Activated CD4-positive, alpha-beta memory T cell treated with anti-CD3 and anti-CD28 coated beads for 36 hours (primary cell): ENCODE results near the gene SLIT1. TPM values are rescaled to one million over a fixed set of nuclear protein-coding genes. Genes with fewer than 3 reads are reported as not detected.

ENCODE experiments used
- CTCF ChIA-PET: fragments of 350-600 bp; sonication (Branson Sonifier 250); formaldehyde crosslinking; loops from one replicate; lab custom pipeline; 2021; ENCODE audit warnings: antibody characterized with exemption, inconsistent platforms; lab: Charles Lee
- POLR2A ChIA-PET: fragments of 350-600 bp; sonication (Branson Sonifier 250); formaldehyde crosslinking; loops from one replicate; lab custom pipeline; 2021; ENCODE audit warnings: antibody characterized with exemption; lab: Charles Lee
- DNase-seq: peaks from one replicate; pipeline ENCODE4 v3.0.0-alpha.2; 2020
- H3K27ac Mint-ChIP-seq: one replicate; pipeline ENCODE4 v1.8.0; 2021; ENCODE audit warnings: mixed read lengths
- H3K27me3 Mint-ChIP-seq: one replicate; pipeline ENCODE4 v1.8.0; 2021; ENCODE audit warnings: mixed read lengths
- H3K36me3 Mint-ChIP-seq: one replicate; pipeline ENCODE4 v1.8.0; 2021; ENCODE audit warnings: mixed read lengths
- H3K4me1 Mint-ChIP-seq: one replicate; pipeline ENCODE4 v1.8.0; 2021; ENCODE audit warnings: low read depth, mixed read lengths
- H3K4me3 Mint-ChIP-seq: one replicate; pipeline ENCODE4 v1.8.0; 2021; ENCODE audit warnings: mild to moderate bottlenecking, mixed read lengths
- H3K9me3 Mint-ChIP-seq: one replicate; pipeline ENCODE4 v1.8.0; 2021; ENCODE audit warnings: mixed read lengths
- intact Hi-C: fragments of 100-400 bp; cut with micrococcal nuclease; formaldehyde crosslinking; loops from one replicate; pipeline ENCODE4 v1.15.1; 2023
- total RNA-seq, 2 experiments: library from RNA; stranded (reverse); gene quantifications; one replicate each; pipeline ENCODE4 v1.2.3, GENCODE V29; 2021

Gene SLIT1
- total RNA-seq, 2 experiments from 2014 or later: 0.63 to 0.71 TPM

- Mint-ChIP-seq H3K36me3 (no peaks in the 10 kb centered on the region), H3K27ac (no peak overlapping the region), H3K4me3 (no peak overlapping the region), H3K4me1 (no peaks in the 10 kb centered on the region), H3K9me3 (no peaks in the 10 kb centered on the region), H3K27me3 (peaks cover 3% of the 10 kb centered on the region)
- CTCF ChIA-PET: interaction anchor here (1.1 to 2.0 kb wide), 4 partner anchors 16 to 154 kb away, joined by 3 to 7 read pairs (median 4); no protein-coding TSS in a partner anchor
- POLR2A ChIA-PET: no interaction called here
- intact Hi-C loops: no loop called here
- no peak for DNase-seq
Observed at GRCh38 chr10:97056003-97056630, 129.6 kb downstream of the SLIT1 start.

GRCh38 chr10:97053276-97053675 lies 132.5 kb downstream of the SLIT1 start:
- intact Hi-C loops: no loop called here
- Mint-ChIP-seq H3K27me3 (peaks cover 11% of the 10 kb centered on the region), H3K9me3 (no peaks in the 10 kb centered on the region), H3K36me3 (no peaks in the 10 kb centered on the region), H3K27ac (no peak overlapping the region), H3K4me1 (no peaks in the 10 kb centered on the region), H3K4me3 (no peak overlapping the region)
- CTCF ChIA-PET: interaction anchor here (1.5 to 3.4 kb wide), 2 partner anchors 16 to 19 kb away, joined by 5 to 23 read pairs; no protein-coding TSS in a partner anchor
- POLR2A ChIA-PET: no interaction called here
- no peak for DNase-seq

GRCh38 chr10:97050956-97051496 lies 134.7 kb downstream of the SLIT1 start:
- intact Hi-C loops: no loop called here
- POLR2A ChIA-PET: no interaction called here
- Mint-ChIP-seq H3K4me1 (no peaks in the 10 kb centered on the region), H3K27me3 (peaks cover 11% of the 10 kb centered on the region), H3K27ac (no peak overlapping the region), H3K36me3 (no peaks in the 10 kb centered on the region), H3K9me3 (no peaks in the 10 kb centered on the region), H3K4me3 (no peak overlapping the region)
- DNase-seq: no peak
- CTCF ChIA-PET: interaction anchor here (1.2 to 3.4 kb wide), 3 partner anchors 14 to 26 kb away, joined by 4 to 23 read pairs (median 5); no protein-coding TSS in a partner anchor

GRCh38 chr10:97050205-97050745 lies 135.5 kb downstream of the SLIT1 start:
- DNase-seq: no peak
- ChIA-PET CTCF (interaction anchor here (1.2 to 3.4 kb wide), 3 partner anchors 13 to 25 kb away, joined by 4 to 23 read pairs (median 5); no protein-coding TSS in a partner anchor), POLR2A (interaction anchor here (0.5 kb wide), 1 partner anchor 289 kb away, joined by 4 read pairs; no protein-coding TSS in a partner anchor)
- Mint-ChIP-seq H3K27ac (no peak overlapping the region), H3K4me1 (no peaks in the 10 kb centered on the region), H3K4me3 (no peak overlapping the region), H3K9me3 (no peaks in the 10 kb centered on the region), H3K27me3 (peaks cover 11% of the 10 kb centered on the region), H3K36me3 (no peaks in the 10 kb centered on the region)
- intact Hi-C loops: no loop called here

GRCh38 chr10:97049670-97050069 lies 136.1 kb downstream of the SLIT1 start:
- Mint-ChIP-seq H3K27me3 (peaks cover 11% of the 10 kb centered on the region), H3K27ac (no peak overlapping the region), H3K4me1 (no peaks in the 10 kb centered on the region), H3K4me3 (no peak overlapping the region), H3K9me3 (no peaks in the 10 kb centered on the region), H3K36me3 (no peaks in the 10 kb centered on the region)
- ChIA-PET POLR2A (no interaction called here), CTCF (interaction anchor here (1.2 to 1.9 kb wide), 2 partner anchors 22 to 25 kb away, joined by 4 to 5 read pairs; no protein-coding TSS in a partner anchor)
- DNase-seq: no peak
- intact Hi-C loops: no loop called here

GRCh38 chr10:97048649-97049427 lies 136.9 kb downstream of the SLIT1 start:
- Mint-ChIP-seq H3K9me3 (no peaks in the 10 kb centered on the region), H3K36me3 (no peaks in the 10 kb centered on the region), H3K4me1 (no peaks in the 10 kb centered on the region), H3K27me3 (peaks cover 11% of the 10 kb centered on the region), H3K4me3 (no peak overlapping the region), H3K27ac (no peak overlapping the region)
- CTCF ChIA-PET: interaction anchor here (1.9 to 2.5 kb wide), 2 partner anchors 11 to 23 kb away, joined by 5 to 11 read pairs; no protein-coding TSS in a partner anchor
- DNase-seq: no peak
- intact Hi-C loops: no loop called here
- POLR2A ChIA-PET: no interaction called here

GRCh38 chr10:97047788-97048187 lies 138.0 kb downstream of the SLIT1 start:
- DNase-seq: no peak
- Mint-ChIP-seq H3K4me1 (no peaks in the 10 kb centered on the region), H3K27me3 (peaks cover 9% of the 10 kb centered on the region), H3K36me3 (no peaks in the 10 kb centered on the region), H3K4me3 (no peak overlapping the region), H3K27ac (no peak overlapping the region), H3K9me3 (no peaks in the 10 kb centered on the region)
- intact Hi-C loops: no loop called here
- ChIA-PET POLR2A (no interaction called here), CTCF (interaction anchor here (2.5 kb wide), 1 partner anchor 10 kb away, joined by 11 read pairs; no protein-coding TSS in a partner anchor)

- Mint-ChIP-seq H3K4me3 (no peak overlapping the region), H3K27me3 (peaks cover 9% of the 10 kb centered on the region)
- CTCF ChIA-PET: interaction anchor here (1.6 to 2.5 kb wide), 2 partner anchors 9 to 164 kb away, joined by 6 to 11 read pairs; no protein-coding TSS in a partner anchor
Observed at GRCh38 chr10:97047083-97047736, 138.5 kb downstream of the SLIT1 start.

GRCh38 chr10:97046456-97047082 lies 139.2 kb downstream of the SLIT1 start:
- ChIA-PET POLR2A (no interaction called here), CTCF (interaction anchor here (1.6 to 2.5 kb wide), 2 partner anchors 9 to 164 kb away, joined by 6 to 11 read pairs; no protein-coding TSS in a partner anchor)
- H3K9me3 Mint-ChIP-seq: no peaks in the 10 kb centered on the region
- no peak overlapping the region for H3K4me3 Mint-ChIP-seq
- H3K27me3 Mint-ChIP-seq: peaks cover 9% of the 10 kb centered on the region
- H3K4me1 Mint-ChIP-seq: no peaks in the 10 kb centered on the region
- intact Hi-C loops: no loop called here
- DNase-seq: no peak
- no peak overlapping the region for H3K27ac Mint-ChIP-seq
- H3K36me3 Mint-ChIP-seq: no peaks in the 10 kb centered on the region

More at GRCh38 chr10:97047083-97047736, 138.5 kb downstream of the SLIT1 start:
- H3K27ac Mint-ChIP-seq: no peak overlapping the region
- H3K9me3 Mint-ChIP-seq: no peaks in the 10 kb centered on the region
- no peak for DNase-seq
- no peaks in the 10 kb centered on the region for H3K36me3 Mint-ChIP-seq
- POLR2A ChIA-PET: no interaction called here
- no peaks in the 10 kb centered on the region for H3K4me1 Mint-ChIP-seq
- intact Hi-C loops: no loop called here

GRCh38 chr10:97043563-97043855 lies 142.2 kb downstream of the SLIT1 start:
- intact Hi-C loops: no loop called here
- no peak for DNase-seq
- H3K4me3 Mint-ChIP-seq: no peak overlapping the region
- no peak overlapping the region for H3K27ac Mint-ChIP-seq
- H3K4me1 Mint-ChIP-seq: no peaks in the 10 kb centered on the region
- no peaks in the 10 kb centered on the region for H3K27me3 Mint-ChIP-seq
- no peaks in the 10 kb centered on the region for H3K36me3 Mint-ChIP-seq
- CTCF ChIA-PET: no interaction called here
- POLR2A ChIA-PET: no interaction called here
- H3K9me3 Mint-ChIP-seq: no peaks in the 10 kb centered on the region
